Pons (tissue), 1 donor: ENCODE measurements around the gene IREB2.
"Not testable (repeated sequence)": the region's sequence is repeated elsewhere in the genome, so short reads cannot be mapped to it uniquely, and the experiment has no call there.

Source experiments
- DNase-seq: peaks from one replicate; pipeline ENCODE4 v3.0.0-alpha.2; 2016; ENCODE audit warnings: low spot score

Gene IREB2

GRCh38 chr15:78477295-78477694 lies 39.3 kb downstream of the IREB2 start:
- DNase-seq: no peak

GRCh38 chr15:78479650-78480049 lies 41.6 kb downstream of the IREB2 start:
- no peak for DNase-seq

GRCh38 chr15:78481917-78482316 lies 43.9 kb downstream of the IREB2 start:
- no peak for DNase-seq

GRCh38 chr15:78492872-78493271 lies 54.9 kb downstream of the IREB2 start:
- no peak for DNase-seq

GRCh38 chr15:78501857-78502256 lies 63.8 kb downstream of the IREB2 start:
- no peak for DNase-seq

- no peak for DNase-seq
These were observed 64.6 kb downstream of the IREB2 start for GRCh38 chr15:78502641-78503040.

GRCh38 chr15:78506971-78507830 lies 69.2 kb downstream of the IREB2 start, which contains the start of gene HYKK:
Gene HYKK (plus strand): TSS chr15:78507577. CDS start chr15:78513089, 5,512 bp downstream.
- peak; percentile 89 for DNase-seq

- no peak for DNase-seq
These were observed 69.8 kb downstream of the IREB2 start for GRCh38 chr15:78507831-78508160.

GRCh38 chr15:78508272-78508671 lies 70.3 kb downstream of the IREB2 start:
- DNase-seq: no peak

- DNase-seq: no peak
These were observed 71.8 kb downstream of the IREB2 start for GRCh38 chr15:78509726-78510312.

GRCh38 chr15:78520035-78520434 lies 82.0 kb downstream of the IREB2 start:
- DNase-seq: not testable (repeated sequence)

GRCh38 chr15:78524230-78524629 lies 86.2 kb downstream of the IREB2 start:
- no peak for DNase-seq

GRCh38 chr15:78527325-78527724 lies 89.3 kb downstream of the IREB2 start:
- DNase-seq: no peak

- peak; percentile 89 for DNase-seq
These were observed 95.3 kb downstream of the IREB2 start for GRCh38 chr15:78533331-78533730.

GRCh38 chr15:78536134-78536533 lies 98.1 kb downstream of the IREB2 start:
- DNase-seq: no peak

- DNase-seq: no peak
These were observed 99.4 kb downstream of the IREB2 start for GRCh38 chr15:78537266-78537905.

GRCh38 chr15:78538358-78538757 lies 100.3 kb downstream of the IREB2 start:
- DNase-seq: no peak

GRCh38 chr15:78539464-78540140 lies 101.6 kb downstream of the IREB2 start:
- DNase-seq: not testable (repeated sequence)

- peak; percentile 87 for DNase-seq
These were observed 102.3 kb downstream of the IREB2 start, which contains the start of gene PSMA4 for GRCh38 chr15:78540141-78540870. Gene PSMA4 (plus strand): TSS chr15:78540444. CDS start chr15:78541928, 1,484 bp downstream.

- DNase-seq: peak; percentile 48
These were observed 103.1 kb downstream of the IREB2 start for GRCh38 chr15:78540871-78541743.

- DNase-seq: no peak
These were observed 103.7 kb downstream of the IREB2 start for GRCh38 chr15:78541744-78542034.
